ENCODE results near the gene ZNF423. TPM values are rescaled to one million over a fixed set of nuclear protein-coding genes. Genes with fewer than 3 reads are reported as not detected.

Gene ZNF423
- total and polyA plus RNA-seq, 2 experiments from 2014 or later = 14.9 to 41.8 TPM

GRCh38 chr16:49874613-49875237 lies 18.8 kb upstream of the ZNF423 start:
- Mint-ChIP-seq H3K9me3 (no peaks in the 10 kb centered on the region), H3K27ac (no peak overlapping the region), H3K27me3 (ENCODE audit: insufficient read depth, low read depth, poor library complexity) (peaks cover 18% of the 10 kb centered on the region), H3K36me3 (ENCODE audit: low read depth) (no peaks in the 10 kb centered on the region), H3K4me1 (peaks cover 13% of the 10 kb centered on the region), H3K4me3 (no peak overlapping the region)
- TF ChIP-seq NANOG (IDR thresholded peaks at IDR 0.05; ENCODE audit: borderline replicate concordance) = no peak
- TF ChIP-seq POLR2AphosphoS5 (IDR thresholded peaks at IDR 0.05; ENCODE audit: low read depth) = no peak
- TF ChIP-seq ZNF462 (CRISPR knock-in tag; IDR thresholded peaks at IDR 0.05) = no peak
- TF ChIP-seq EZH2phosphoT487 (IDR thresholded peaks at IDR 0.05; ENCODE audit: unreplicated experiment) = no peak
- TF ChIP-seq JUNB (IDR thresholded peaks at IDR 0.05; ENCODE audit: unreplicated experiment) = no peak
- no peak for TF ChIP-seq ZNF331 (CRISPR knock-in tag; IDR thresholded peaks at IDR 0.05; ENCODE audit: low read depth)
- TF ChIP-seq ZNF114 (CRISPR knock-in tag; IDR thresholded peaks at IDR 0.05) = no peak
- no peak for TF ChIP-seq CTCF (conservative IDR thresholded peaks at IDR 0.05; ENCODE audit: low read depth in 2 of 2)
- TF ChIP-seq EZH2 (IDR thresholded peaks at IDR 0.05; ENCODE audit: low read depth, unreplicated experiment) = no peak
- TF ChIP-seq STAT1 (IDR thresholded peaks at IDR 0.05; ENCODE audit: unreplicated experiment) = no peak
- no peak for TF ChIP-seq ETS1 (IDR thresholded peaks at IDR 0.05)
- no peak for TF ChIP-seq REST (IDR thresholded peaks at IDR 0.05; ENCODE audit: unreplicated experiment)
- no peak for TF ChIP-seq CREB1 (CRISPR knock-in tag; IDR thresholded peaks at IDR 0.05; ENCODE audit: low read depth)
- no peak overlapping the region for H3K27ac ChIP-seq (ENCODE audit: low read depth)
- H4K20me1 ChIP-seq (replicated peaks; ENCODE audit: insufficient read depth) = no peaks in the 10 kb centered on the region
- H3K4me1 ChIP-seq (ENCODE audit: insufficient read depth) = peaks cover 6% of the 10 kb centered on the region; the same call in 1 of the 2 replicates
- H3K79me2 ChIP-seq (replicated peaks; ENCODE audit: insufficient read depth) = no peaks in the 10 kb centered on the region
- H3K4me2 ChIP-seq = no peak overlapping the region
- ATAC-seq (no peak), DNase-seq (ENCODE audit: low spot score) (no peak)
- H3K9me2 ChIP-seq (ENCODE audit: insufficient read depth) = no peaks in the 10 kb centered on the region
- no peak overlapping the region for H2AFZ ChIP-seq
- H3F3A ChIP-seq (replicated peaks; ENCODE audit: low read depth) = no peaks in the 10 kb centered on the region; the same call in 1 of the 2 replicates
- H3K27me3 ChIP-seq (ENCODE audit: insufficient read depth) = peaks cover 12% of the 10 kb centered on the region
- no peaks in the 10 kb centered on the region for H3K36me3 ChIP-seq (ENCODE audit: insufficient read depth)
- no peak overlapping the region for H3K4me3 ChIP-seq
